Stimulated activated CD8-positive, alpha-beta memory T cell treated with anti-CD3 and anti-CD28 coated beads, Interleukin-7, amount 100 ng/mL, for 1 hour (primary cell): ENCODE results near the gene KCNQ4.

Source experiments
- DNase-seq, 2 donors: peaks; one replicate each; pipeline ENCODE4 v3.0.0-alpha.2; 2020; ENCODE audit warnings: low read depth in 2 of 2

KCNQ4 gene

DNA sequence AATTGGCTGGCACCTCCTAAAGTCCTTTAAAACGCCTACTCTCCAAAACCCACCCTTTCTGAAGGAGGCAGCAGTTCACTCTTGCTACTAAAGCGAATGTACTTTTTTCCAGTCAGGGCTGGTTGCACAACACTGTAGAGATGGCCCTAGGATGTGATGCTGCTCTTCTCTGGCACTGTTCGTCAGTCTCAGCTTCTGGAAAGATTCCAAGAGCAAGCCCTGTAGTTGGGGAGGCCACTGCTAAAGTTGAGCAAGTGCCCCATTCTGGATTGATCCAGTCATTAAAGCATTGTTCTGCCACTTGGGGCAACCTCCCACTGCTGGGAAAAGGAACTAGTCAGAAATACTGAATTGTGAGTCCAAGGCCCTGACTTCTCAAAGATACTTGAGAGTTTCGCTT is 28.5 kb upstream of the KCNQ4 start:
- DNase-seq = no peak

DNA sequence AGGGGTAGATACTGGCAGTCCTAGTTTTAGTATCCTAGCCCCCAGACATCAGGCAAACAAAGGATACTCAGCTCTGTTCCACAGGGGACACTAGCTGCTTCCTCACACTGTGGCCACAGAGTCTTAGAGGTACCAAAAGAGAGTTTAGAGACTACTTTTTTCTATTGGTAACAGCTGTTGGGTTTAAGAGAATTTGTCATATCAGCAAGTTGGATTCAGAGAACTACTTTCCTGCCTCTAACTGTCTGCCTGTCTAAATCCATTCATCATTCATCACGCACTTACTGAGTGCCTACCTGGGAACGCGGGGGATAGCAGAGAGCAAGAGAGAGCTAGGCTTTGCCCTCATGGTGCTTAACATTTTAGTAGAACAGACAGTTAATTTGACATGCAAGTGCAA is 27.1 kb upstream of the KCNQ4 start:
- DNase-seq = no peak

DNA sequence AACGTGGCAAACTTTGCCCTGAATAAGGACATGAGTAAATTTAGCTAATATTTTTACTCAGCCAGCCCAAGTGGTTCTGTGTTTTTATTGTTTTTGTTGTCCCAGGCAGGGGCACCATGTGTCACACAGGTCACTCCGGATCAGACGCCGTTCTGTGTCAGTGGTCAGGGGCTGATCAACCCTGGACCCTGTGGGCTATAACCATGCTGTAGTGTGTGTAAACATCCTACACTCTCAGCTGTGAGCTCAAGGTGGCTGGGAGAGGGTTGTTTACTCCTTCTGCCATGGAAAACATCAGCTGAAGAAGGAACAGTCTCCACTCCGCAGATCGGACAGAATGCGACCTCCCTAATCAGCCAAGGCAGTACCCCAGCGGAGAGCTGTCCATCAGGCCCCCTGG is 26.5 kb upstream of the KCNQ4 start:
- DNase-seq = no peak

DNA sequence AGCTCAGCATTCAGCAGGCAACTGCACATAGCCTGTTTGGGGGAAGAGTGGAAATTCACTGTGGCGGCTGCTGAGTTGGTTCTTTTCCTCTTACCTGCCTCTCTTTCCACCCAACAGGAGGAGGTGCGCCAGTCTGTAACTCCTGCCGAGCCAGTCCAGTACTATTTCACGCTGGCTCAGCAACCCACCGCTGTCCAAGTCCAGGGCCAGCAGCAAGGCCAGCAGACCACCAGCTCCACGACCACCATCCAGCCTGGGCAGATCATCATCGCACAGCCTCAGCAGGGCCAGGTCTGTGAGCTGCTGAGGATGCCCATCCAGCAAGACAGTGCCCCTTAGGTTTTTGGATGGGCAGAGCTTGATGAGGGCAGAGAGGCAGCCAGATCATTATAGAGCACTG is 25.6 kb upstream of the KCNQ4 start:
- no peak for DNase-seq

DNA sequence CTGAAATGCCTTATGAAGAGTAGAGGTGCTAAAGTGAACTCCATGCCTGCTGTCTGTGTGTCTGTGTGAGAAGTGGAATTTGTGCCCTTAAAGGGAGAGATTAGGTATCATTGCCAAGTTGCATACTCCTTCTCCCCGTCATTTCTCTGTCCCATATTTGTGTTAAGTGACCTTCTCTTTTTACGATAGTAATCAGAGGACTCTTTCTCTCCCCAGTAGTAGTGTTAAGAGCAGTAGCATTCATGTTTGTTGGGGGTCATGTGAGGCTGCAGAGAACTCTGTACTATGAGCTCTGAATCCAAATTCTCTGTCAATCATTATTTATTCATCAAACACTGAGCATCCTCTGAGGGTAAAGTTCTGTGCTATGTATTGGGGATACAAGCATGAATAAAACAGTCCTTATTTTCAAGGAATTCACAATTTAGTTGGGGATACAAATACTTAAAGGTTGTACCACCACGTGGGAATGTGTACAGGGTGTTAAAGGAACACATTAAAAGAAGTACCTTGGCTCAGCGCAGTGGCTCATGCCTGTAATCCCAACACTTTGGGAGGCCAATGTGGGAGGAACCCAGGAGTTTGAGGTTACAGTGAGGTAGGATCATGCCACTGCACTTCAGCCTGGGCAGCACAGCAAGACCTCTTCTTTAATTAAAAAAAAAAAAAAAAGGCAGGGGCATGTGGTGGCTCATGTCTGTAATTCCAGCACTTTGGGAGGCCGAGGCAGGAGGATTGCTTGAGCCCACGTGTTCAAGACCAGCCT is 24.8 kb upstream of the KCNQ4 start:
- DNase-seq = no peak

DNA sequence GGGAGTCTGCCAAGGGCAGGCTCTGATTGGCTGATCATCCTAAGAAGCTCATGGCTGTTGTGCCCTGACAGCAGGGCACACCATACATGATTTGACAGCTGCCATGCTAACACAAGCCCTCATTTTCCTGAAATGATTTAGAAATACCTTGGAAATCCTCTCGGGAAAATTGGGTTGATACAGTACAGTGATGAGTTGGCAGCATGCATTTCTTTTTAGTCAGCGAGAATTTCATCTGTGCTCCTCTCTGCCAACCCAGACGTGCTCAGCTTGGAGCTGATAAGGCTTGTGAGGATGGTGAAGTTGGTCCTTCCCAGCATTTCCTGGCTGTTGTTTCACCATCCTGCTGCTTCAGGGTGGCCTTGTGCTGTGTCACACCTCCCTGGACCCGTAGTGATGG is 22.6 kb upstream of the KCNQ4 start:
- no peak for DNase-seq

DNA sequence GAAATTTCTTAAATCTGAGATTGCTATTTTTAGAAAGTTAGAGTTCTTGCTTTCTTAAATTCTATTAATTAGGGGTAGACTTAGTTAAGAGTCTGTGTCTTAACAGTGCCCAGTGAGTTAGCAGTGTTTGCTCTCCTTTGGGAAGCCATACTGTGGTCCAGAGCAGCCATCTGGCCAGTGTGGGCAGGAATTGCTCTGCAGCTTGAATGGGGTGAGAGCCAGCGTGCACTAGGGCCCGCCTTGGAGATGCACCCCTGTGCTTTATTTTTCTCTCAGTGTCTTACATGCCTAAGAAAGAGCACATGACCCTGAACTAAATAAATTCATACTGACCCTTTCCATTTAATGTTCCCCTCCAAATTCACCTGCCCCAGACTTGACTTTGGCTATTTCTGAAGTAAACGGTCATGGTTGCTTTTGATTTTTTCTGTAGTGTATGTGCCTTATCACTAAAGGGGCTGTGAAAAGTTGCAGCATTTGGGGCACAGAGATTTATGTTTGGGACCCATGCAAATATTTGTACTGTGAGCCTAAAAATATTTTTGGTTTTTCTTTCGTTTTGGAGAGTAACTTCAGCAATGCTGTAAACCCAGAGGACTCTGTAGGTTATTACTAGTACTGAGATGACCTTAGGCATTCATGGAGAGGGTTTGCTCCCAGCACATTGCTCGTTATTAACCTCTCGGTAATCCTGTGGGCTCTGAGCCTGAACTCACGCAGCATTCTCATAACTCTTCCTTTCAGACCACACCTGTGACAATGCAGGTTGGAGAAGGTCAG is 21.3 kb upstream of the KCNQ4 start:
- DNase-seq = no peak

DNA sequence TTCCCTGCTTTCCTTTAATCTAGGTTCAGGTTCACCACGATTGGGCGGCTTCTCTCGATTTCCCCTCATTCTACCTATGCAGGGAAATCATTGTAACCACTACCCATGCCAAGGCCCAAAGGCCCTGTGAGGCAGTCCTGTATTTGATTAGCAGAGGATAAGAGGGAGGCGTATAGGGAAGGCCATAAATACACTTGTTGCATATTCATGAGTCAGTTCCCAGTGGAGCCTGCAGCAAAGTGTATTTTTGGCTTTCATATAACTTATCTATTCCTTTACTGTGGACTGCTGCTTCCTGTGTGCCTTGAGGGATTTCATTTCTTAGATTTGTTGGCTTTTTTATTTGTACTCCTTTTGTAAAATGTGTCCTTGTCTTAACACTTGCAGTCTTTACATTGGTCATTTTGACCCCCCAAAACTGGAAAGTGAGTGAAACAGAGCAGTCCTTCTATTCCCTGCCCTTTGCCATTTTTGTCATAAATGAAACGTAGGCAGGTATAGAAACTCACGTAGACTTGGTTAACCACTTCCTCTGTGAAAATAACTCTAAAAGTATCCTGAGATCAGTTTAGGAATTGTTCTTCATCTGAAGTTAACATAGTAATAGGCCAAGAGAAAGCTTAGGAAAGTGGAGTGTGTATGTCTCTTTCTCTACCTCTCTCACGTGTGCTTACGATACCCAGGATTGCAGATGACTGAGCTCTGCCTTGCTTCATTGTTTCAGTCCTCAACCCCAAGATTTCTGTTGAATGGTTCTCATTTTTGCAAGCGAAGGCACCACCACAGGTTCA is 19.6 kb upstream of the KCNQ4 start:
- no peak for DNase-seq

DNA sequence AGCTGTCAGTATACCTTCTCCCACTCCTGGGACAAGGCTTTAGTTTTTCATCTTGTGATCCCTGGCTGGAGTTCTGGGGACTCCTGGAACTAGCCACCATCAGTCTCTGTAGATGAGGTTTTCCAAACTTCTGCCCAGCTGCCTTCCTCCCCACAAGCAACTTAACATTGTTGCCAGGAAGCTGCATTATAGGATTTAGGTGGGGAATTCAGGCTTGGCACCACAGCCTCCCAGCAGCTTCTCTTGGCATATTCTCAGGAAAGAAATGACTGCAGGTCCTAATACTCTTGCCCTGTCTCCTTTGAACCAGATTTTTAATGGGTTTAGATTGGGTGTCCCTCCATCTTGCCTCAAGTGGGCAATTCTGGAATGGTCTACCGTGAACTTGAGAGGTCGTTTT is 18.6 kb upstream of the KCNQ4 start:
- DNase-seq = no peak

DNA sequence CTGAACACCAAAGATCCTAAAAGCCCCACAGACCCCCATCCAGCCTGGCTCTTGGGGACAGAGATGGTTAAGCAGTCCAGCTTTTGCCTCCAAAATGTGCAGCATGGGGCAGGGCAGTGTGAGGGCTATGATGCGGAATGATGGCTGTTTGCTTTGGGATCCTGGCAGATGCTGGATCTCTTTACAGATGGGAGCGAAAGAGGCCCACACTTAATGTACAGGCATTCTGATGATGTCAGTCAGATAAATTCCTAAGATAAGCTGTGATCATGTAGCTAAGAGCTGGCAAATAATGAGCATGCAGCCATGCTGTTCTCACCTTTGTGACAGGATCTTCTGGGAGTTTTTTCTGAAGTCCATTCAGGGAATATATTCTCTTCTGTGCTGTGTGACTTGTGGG is 17.6 kb upstream of the KCNQ4 start:
- no peak for DNase-seq

DNA sequence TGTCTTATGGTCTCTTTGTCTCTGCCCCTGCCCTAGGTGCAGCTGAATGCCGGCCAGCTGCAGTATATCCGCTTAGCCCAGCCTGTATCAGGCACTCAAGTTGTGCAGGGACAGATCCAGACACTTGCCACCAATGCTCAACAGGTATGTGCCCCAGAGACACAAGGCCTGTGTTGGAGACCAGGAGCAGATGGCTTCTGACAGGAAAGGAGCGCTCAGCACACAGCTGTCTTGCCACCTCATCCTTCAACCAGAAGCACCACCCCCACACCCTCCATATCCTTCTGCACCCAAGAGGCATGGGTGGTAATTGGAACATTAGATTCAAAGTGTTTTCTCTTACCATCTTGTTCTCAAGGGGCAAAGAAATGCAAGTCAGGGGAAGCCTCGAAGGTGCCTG is 17.0 kb upstream of the KCNQ4 start:
- DNase-seq = no peak

DNA sequence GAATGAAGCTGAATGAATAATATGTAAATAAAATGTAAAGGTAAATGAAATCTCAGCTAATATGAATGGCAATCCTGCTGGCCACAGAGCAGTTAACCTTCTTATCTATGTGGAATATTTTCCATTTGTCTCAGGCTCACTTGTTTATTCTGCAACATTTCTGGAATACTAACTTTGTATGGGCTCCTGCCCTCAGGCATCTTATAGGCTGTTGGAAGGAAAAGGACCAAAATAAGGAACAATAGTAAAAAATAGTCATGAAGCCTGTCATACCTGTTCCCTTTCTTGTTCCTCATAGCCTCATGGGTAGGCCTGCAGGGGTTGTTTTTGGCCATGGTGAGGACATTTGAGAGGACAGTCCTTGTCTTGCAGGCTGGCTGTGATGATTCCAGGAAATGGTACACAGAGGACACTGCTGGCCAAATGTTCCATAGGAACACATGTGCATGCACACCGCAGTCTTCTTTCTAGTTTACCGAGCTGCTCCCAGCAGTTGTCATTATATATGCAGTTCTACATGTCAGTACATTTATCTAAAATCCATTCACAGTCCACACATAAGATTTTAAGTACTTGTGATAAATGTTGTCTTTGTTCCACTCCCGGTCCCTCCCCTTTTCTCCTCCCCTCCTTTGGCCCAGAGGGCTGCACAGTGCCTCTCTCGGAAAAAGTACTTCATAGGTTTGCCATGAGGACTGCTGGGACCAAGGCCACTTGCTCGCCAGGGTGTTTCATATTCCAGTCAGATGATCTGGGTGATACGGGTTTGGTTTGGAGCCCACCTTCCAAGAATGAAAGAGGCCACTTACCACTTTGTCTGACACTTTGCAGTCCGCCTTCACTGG is 15.2 kb upstream of the KCNQ4 start:
- no peak for DNase-seq

DNA sequence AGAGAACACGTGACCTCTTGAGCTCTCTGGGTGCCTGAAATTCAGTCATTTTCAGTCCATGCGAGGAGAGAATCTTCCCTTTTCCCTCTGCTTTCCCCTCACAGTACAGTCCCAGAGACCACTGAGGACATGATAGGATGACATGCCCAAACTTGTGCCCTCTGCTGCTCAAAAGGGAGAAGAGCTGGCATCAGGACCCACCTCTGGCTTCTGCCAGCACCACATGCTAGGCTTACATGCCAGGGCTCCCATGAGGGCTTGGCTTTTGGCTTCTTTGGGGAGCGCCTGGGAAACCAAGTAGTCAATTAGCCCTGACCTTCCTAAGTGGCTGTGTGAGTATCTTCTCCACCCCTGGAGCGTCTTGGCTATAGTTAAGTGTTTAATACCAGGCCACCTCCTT is 13.8 kb upstream of the KCNQ4 start:
- no peak for DNase-seq

DNA sequence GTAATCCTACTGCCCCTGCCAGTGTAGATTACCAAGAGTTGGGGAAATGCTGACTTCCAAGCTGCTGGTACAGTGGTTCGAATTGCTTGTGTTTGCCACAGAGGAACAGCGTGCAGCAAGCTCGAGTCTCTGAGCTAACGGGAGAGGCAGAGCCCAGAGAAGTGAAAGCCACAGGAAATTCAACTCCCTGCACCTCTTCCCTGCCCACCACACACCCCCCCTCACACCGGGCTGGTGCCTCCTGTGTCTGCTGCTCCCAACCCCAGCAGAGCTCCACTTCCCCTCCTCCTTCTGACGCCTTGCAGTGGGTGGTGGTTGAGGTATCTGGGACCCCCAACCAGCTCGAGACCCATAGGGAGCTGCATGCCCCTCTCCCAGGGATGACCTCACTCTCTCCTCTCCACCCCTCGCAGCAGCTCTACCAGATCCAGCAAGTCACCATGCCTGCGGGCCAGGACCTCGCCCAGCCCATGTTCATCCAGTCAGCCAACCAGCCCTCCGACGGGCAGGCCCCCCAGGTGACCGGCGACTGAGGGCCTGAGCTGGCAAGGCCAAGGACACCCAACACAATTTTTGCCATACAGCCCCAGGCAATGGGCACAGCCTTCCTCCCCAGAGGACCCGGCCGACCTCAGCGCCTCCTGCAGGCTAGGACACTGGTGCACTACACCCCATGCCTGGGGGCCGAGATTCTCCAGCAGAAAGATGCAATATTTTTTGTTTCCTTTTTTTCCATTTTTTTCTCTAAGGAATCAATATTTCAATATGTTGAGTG is 13.1 kb upstream of the KCNQ4 start:
- DNase-seq = no peak

DNA sequence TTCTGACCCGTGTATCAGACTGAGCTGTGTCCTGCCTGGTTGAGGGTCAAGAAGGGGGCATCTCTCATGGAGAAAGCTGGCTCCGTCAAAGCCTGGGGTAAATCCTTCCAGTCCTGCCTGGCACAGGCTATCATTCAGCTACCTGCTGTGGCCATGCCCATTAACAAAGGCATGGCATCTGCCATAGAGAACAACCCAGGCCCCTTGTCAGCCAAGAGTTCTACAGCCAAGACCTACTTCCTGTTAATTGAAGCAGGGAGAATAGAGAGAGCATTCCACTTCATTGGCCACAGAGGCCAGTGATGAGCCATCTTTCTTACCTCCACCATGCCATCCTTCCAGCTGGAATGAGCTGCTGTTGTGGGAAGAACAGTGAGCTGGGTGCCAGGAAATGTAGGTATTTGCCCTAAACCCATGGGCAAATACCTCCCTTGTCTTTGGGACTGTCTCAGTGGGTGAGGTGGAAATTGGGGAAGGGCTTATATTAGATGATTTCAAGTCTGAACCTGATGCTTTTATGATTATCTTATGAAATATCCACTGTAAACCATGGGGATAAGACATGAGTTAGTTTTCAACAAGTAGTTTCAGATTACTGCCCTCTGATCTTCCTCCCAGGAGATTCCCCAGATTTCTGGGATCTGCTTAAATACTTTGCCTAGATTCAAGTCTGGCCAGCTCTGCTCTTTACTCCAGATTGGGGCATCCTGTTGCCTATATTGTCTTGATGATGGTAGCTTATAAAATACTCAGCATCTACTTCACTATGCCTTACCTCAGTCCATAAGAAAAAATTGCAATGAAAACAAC is 11.2 kb upstream of the KCNQ4 start:
- no peak for DNase-seq

DNA sequence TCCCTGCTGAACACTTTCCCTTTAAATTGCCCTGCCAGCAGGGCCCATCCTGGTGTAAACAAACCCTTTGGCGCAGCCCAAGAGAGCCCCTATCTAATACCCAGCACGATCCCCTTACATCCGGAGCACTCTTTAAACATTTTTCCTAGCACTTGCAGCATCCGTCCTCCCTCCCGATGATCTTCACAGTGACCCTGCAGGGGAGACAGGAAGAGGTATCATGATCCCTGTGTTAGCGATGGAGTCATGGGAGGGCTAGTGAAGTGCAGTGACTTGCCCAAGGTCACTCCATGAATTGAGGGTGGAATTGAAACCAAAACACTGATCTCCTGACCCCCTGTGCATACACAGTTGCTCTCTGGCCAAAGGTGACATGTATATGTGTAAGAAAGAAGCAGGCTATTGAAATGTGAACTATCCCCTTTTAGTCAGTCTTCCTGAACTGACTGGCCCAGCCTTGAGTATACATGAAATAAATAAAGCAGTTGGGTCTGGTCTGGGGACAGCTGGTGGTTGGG is 9.8 kb upstream of the KCNQ4 start:
- no peak for DNase-seq

DNA sequence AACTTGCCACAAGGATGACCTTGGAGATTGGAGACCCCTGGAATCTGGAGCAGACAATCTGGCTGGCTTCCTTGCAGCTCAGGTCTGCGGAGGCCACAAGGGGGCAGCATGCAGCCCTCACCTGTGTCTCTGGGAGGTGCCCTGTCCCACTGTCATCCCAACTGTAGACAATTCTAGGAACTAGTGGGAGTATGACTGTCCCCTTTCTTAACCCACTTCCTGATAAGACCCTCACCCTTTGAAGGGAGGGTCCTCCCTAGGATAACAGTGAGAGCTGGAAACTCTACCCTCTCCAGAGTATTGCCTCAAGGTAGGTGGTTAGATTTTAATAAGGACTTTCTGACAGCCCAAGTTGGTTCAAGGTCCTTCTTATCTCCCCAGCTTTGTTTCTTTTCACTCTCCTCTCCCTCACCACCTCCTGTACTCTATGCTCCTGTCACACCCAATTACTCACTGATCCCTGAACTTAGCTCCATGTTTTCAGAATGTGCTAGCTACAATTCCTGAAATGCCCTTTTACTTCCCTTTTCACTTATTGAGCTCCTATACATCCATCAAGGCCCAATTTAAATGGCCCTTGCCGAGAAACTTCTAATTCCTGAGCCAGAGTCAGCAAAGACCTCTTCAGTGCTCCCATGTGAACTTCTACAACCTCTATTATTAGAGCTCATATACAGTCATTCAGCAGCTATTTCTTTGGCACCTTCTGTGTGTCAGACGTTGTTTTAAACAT is 9.2 kb upstream of the KCNQ4 start:
- DNase-seq = peak; percentile 21 to 54

DNA sequence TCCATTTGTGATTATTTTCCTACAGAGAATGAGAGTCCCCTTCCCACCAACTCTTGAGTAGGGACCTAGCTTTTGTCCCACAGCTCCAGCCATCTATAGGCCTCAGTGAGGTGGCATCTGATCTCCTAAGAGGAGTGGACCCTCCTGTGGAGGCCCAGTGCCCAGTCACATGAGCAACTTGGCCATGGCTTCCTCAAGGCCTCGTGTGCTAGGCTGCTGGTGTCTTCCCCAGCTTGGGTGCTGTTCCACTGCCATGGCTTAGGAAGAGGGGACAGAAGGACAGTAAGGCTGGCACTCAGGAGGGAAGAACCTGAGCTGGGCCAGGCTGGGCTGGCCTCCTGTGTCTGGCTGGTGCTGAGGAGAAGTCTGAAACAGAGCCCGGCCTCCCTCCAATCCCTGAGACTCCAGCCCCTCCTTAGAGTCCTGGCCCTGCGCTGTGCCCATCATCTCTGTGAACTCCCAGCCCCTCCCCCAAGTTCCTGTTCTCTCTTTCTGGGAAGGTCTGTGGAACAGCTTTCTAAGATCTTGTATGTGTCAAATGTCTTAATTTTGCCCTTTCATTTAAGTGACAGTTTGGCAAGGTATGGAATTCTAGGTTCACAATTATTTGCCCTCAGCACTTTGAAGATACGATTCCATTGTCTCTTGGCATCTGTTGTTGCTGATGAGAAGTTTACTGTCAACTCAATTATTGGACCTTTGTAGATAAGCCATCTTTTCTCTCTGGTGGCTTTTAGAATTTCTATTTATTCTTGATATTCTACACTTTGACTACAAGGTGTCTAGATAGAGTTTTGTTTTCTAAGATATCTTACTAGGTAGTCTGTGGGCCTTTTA is 7.1 kb upstream of the KCNQ4 start:
- DNase-seq = no peak
